Measurements from ENCODE around the gene BAZ1A.

The BAZ1A gene

DNA sequence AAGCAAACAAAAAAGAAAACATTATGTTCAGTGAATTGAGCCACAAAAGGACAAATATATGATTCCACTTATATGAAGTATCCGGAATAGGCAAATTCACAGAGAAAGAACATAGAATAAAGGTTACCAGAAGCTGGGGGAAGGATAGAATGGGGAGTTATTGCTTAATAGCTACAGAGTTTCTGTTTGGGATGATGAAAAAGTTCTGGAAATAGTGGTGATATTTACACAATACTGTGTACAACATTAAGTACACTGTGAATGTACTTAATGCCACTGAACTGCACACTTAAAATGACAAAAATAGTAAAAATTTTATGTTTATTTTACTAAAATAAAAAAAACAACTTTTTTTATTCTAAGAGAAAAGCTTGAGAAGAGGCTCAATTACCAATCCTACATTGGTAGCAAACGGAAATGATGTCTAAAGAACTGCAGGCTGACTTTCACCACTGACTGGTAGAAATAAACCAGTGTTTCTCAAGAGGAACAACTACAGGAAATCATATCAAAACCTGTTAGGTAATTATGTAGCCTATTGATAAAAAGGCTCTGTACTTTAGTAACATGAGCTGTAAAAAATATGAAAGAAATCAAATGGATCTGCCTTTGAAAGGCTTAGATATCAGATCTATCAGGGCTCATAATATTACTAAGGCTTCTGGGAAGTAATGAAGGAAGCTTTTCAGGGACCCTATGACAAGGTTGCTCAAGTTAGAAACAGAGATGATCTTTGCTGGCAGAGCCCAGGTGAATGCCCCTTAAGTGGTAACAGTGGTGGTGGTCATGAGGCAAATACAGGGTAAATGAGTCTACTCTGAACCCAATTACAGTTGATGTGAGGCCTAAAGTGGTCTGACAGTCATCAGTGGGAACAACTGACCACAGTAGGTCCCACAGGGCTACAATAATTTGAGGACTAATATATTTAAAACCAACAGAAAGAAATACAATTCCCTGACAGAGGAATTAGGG, 41.3 kb downstream of the BAZ1A start:
- no peak overlapping the region for H3K4me3 ChIP-seq (ENCODE audit: low read length)
- DNase-seq (ENCODE audit: low read depth), result no peak
- no peak for TF ChIP-seq CTCF (conservative IDR thresholded peaks at IDR 0.05; ENCODE audit: low read length)

GRCh38 chr14:34826661-34827060, 48.5 kb downstream of the BAZ1A start:
- TF ChIP-seq CTCF (conservative IDR thresholded peaks at IDR 0.05; ENCODE audit: low read length), result no peak
- H3K4me3 ChIP-seq (ENCODE audit: low read length), result no peak overlapping the region
- peak; percentile 38 for DNase-seq (ENCODE audit: low read depth)

GRCh38 chr14:34824826-34825225, 50.3 kb downstream of the BAZ1A start:
- TF ChIP-seq CTCF (conservative IDR thresholded peaks at IDR 0.05; ENCODE audit: low read length), result no peak
- H3K4me3 ChIP-seq (ENCODE audit: low read length), result no peak overlapping the region
- DNase-seq (ENCODE audit: low read depth), result peak; percentile 53

GRCh38 chr14:34824256-34824655, 50.9 kb downstream of the BAZ1A start:
- no peak for TF ChIP-seq CTCF (conservative IDR thresholded peaks at IDR 0.05; ENCODE audit: low read length)
- H3K4me3 ChIP-seq (ENCODE audit: low read length), result no peak overlapping the region
- no peak for DNase-seq (ENCODE audit: low read depth)

DNA sequence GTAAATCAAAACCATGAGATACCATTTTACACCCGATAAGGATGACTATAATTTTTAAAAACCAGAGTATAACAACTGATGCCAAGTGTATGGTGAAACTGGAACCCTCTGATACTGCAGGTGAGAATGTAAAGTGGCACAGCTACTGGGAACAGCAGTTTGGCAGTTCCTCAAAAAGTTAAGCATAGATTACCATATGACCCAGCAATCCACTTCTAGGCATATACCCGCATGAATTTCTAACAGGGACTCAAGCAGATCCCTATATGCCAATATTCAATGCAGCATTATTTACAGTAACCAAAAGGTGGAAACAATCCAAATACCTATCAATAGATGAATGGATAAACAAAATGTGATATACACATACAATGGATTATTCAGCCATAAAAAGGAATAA, 57.4 kb downstream of the BAZ1A start:
- TF ChIP-seq CTCF (conservative IDR thresholded peaks at IDR 0.05; ENCODE audit: low read length), result no peak
- H3K4me3 ChIP-seq (ENCODE audit: low read length), result no peak overlapping the region
- DNase-seq (ENCODE audit: low read depth), result no peak

GRCh38 chr14:34810028-34810427, 65.1 kb downstream of the BAZ1A start:
- no peak for DNase-seq (ENCODE audit: low read depth)
- no peak for TF ChIP-seq CTCF (conservative IDR thresholded peaks at IDR 0.05; ENCODE audit: low read length)

GRCh38 chr14:34806257-34806656, 68.9 kb downstream of the BAZ1A start:
- no peak for DNase-seq (ENCODE audit: low read depth)
- no peak for TF ChIP-seq CTCF (conservative IDR thresholded peaks at IDR 0.05; ENCODE audit: low read length)
- H3K4me3 ChIP-seq (ENCODE audit: low read length), result no peak overlapping the region

More at GRCh38 chr14:34810028-34810427, 65.1 kb downstream of the BAZ1A start:
- H3K4me3 ChIP-seq (ENCODE audit: low read length), result no peak overlapping the region
